Skeletal muscle satellite cell (primary cell): ENCODE results near the gene ASMTL.
"Not testable (repeated sequence)": the region's sequence is repeated elsewhere in the genome, so short reads cannot be mapped to it uniquely, and the experiment has no call there.

ENCODE experiments used
- H3K27me3 ChIP-seq: 2 replicates; pipeline ENCODE4 v1.7.0; 2013; ENCODE audit warnings: low read length; ENCODE audit not compliant: control insufficient read depth, insufficient read depth
- H3K36me3 ChIP-seq: 2 replicates; pipeline ENCODE4 v1.7.0; 2013; ENCODE audit warnings: mild to moderate bottlenecking, control low read depth, low read length; ENCODE audit not compliant: insufficient read depth
- H3K4me1 ChIP-seq: 2 replicates; pipeline ENCODE4 v1.7.0; 2013; ENCODE audit warnings: low read length; ENCODE audit not compliant: control insufficient read depth, insufficient read depth
- H3K4me2 ChIP-seq: 2 replicates; pipeline ENCODE4 v1.7.0; 2013; ENCODE audit warnings: mild to moderate bottlenecking, low read length
- H3K4me3 ChIP-seq: 2 replicates; pipeline ENCODE4 v1.7.0; 2013; ENCODE audit warnings: low read length
- H3K9ac ChIP-seq: 2 replicates; pipeline ENCODE4 v1.7.0; 2013; ENCODE audit warnings: mild to moderate bottlenecking, low read depth, low read length, moderate library complexity
- H3K9me3 ChIP-seq: replicated peaks from 2 replicates; pipeline ENCODE4 v1.7.0; 2013; ENCODE audit warnings: mild to moderate bottlenecking, control low read depth, low read length

ASMTL gene

DNA sequence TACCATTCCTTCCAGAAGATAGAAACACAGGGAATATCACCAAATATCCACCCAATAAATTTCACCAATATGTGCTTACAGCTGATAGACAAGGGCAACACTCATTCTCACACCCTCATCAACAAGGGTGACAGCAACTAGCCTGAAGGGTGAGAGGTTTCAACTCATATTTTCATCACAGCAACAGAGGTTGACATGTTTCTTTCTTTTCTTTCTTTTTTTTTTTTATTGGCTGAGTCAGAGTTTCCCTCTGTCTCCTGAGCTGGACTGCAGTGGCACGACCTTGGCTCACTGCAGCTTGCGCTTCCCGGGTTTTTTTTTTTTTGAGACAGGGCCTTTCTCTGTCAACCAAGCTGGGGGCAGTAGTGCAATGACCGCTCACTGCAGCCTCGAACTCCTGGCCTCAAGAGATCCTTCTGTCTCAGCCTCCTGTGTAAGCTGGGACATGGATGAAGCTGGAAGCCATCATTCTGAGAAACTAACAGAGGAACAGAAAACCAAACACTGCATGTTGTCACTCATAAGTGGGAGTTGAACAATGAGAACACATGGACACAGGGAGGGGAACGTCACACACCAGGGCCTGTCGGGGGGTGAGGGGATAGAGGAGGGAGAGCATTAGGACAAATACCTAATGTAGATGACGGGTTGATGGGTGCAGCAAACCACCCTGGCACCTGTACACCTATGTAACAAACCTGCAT, 27.5 kb upstream of the ASMTL start:
- no peaks in the 10 kb centered on the region for H3K36me3 ChIP-seq
- H3K4me2 ChIP-seq: no peak overlapping the region
- peaks cover 2% of the 10 kb centered on the region for H3K4me1 ChIP-seq
- no peak overlapping the region for H3K9ac ChIP-seq
- H3K9me3 ChIP-seq: no peaks in the 10 kb centered on the region
- H3K4me3 ChIP-seq: no peak overlapping the region
- no peaks in the 10 kb centered on the region for H3K27me3 ChIP-seq

DNA sequence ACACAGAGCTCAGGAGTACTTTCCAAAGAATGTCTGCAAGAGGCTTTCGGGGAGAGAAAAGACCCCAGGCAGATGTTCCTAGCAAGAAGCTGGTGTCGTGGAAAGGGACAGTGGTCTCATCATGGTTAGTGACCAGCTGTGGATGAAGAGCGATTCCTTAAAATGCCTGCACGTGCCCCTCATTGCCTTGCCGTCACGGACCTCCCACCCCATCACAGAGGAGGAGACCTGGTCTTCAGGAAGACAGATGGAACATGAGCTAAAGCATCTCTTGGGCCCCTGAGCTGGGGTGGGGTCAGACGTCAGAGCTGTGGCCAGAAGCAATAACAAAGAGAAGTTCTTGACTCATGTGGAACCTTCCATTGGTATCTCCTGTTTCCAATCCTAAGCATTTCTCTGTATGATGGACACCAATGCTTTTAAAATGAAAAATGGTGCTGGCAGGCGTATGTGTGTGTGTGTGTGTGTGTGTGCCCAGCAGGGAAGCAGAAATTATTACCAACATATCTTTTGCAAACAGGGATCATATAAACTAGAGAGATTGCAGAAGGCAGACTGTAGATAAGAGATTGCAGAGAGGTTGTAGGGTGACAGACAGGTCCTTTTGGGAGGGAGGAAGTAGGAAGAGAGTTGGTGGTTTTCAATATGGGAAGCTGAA, 25.2 kb upstream of the ASMTL start:
- Histone ChIP-seq H3K27me3 (no peaks in the 10 kb centered on the region), H3K4me3 (no peak overlapping the region), H3K9ac (no peak overlapping the region), H3K4me2 (no peak overlapping the region), H3K9me3 (no peaks in the 10 kb centered on the region), H3K36me3 (no peaks in the 10 kb centered on the region), H3K4me1 (peaks cover 2% of the 10 kb centered on the region)

DNA sequence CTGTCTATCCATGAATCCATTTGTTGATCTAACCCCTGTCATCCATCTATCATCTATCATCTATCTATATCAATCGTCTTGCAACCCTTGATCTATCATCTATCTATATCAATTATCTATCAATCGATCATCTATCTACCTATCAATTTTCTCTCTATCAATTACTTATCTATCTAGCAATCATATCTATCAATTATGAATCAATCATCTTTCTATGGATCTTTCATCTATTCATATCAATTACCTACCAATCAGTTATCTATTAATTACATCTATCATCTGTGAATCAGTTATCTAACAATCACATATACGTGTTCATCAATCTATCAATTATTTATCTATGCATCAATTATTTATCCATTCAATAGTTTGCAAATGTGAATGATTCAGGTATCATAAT, 24.5 kb upstream of the ASMTL start:
- Histone ChIP-seq H3K4me2 (no peak overlapping the region), H3K27me3 (no peaks in the 10 kb centered on the region), H3K36me3 (no peaks in the 10 kb centered on the region), H3K9ac (no peak overlapping the region), H3K4me1 (peaks cover 2% of the 10 kb centered on the region), H3K4me3 (no peak overlapping the region), H3K9me3 (no peaks in the 10 kb centered on the region)

DNA sequence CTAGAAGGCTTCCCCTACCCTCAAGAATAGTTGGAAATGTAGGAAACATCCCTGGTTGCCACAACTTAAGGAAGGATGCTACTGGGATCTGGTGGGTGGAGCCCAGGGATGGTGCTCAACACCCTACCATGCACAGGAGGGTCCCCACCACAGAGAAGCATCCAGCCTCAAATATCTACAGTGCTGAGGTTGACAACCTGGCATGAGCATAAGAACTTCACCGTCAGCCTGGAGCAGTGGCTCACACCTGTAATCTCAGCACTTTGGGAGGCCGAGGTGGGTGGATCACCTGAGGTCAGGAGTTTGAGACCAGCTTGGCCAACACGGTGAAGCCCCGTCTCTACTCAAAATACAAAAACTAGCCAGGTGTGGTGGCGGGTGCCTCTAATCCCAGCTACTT, 24.0 kb upstream of the ASMTL start:
- Histone ChIP-seq H3K27me3 (no peaks in the 10 kb centered on the region), H3K4me3 (no peak overlapping the region), H3K9me3 (no peaks in the 10 kb centered on the region), H3K4me1 (peaks cover 2% of the 10 kb centered on the region), H3K36me3 (no peaks in the 10 kb centered on the region), H3K4me2 (no peak overlapping the region), H3K9ac (no peak overlapping the region)

DNA sequence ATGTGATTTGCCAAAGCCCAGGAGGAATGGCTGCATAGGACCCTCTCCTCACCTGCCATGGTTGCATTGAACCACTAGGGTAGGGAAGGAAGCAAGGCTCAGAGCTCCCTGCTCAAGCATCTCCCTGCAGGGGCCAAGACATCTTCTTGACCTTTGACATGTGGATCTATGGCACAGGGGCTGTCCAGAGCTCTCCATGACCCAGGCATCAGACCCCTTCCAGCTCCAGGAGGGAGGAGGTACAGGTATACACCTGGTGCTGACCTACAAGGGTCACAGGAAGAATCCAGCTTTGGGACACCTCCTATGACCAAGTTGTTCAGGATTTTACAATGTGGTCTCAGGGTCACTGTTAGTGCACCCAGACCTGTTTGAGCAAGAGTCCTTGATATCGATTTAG, 23.2 kb upstream of the ASMTL start:
- Histone ChIP-seq H3K36me3 (no peaks in the 10 kb centered on the region), H3K4me1 (no peaks in the 10 kb centered on the region), H3K9me3 (no peaks in the 10 kb centered on the region), H3K9ac (no peak overlapping the region), H3K4me2 (no peak overlapping the region), H3K27me3 (no peaks in the 10 kb centered on the region), H3K4me3 (no peak overlapping the region)

DNA sequence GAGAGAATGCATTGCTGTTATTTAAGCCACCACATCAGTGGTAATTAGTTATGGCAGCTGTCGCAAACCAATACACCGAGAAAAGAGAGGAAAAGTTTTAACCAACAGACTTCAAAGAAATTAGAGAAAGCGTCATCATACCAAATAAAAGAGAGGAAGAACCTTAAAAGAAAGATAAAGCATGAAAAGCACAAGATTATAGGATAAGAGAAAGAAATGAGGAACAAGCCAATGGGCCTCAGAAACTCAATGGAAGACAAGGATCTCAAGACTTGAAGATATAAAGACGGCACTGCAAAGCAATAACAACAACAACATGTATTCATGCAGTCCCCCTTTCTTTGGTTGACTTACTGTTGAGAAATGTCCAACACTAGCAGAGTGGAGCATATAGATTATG, 22.8 kb upstream of the ASMTL start:
- Histone ChIP-seq H3K27me3 (no peaks in the 10 kb centered on the region), H3K4me3 (no peak overlapping the region), H3K4me1 (no peaks in the 10 kb centered on the region), H3K9me3 (no peaks in the 10 kb centered on the region), H3K4me2 (no peak overlapping the region), H3K36me3 (no peaks in the 10 kb centered on the region), H3K9ac (no peak overlapping the region)

DNA sequence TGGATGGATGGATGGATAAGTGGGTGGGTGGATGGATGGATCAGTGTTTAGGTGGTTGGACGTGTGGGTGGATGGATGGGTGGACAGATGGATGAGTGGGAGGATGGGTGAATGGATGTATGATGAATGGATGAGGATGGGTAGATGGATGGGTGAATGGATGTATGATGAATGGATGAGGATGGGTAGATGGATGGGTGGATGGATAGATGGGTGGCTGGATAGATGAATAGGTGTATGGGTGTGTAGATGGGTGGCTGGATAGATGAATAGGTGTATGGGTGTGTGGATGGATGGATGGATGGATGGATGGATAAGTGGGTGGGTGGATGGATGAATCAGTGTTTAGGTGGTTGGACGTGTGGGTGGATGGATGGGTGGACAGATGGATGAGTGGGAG, 21.9 kb upstream of the ASMTL start:
- H3K4me1 ChIP-seq, H3K9ac ChIP-seq, H3K4me3 ChIP-seq, H3K27me3 ChIP-seq, H3K4me2 ChIP-seq, H3K36me3 ChIP-seq, H3K9me3 ChIP-seq: not testable (repeated sequence)

DNA sequence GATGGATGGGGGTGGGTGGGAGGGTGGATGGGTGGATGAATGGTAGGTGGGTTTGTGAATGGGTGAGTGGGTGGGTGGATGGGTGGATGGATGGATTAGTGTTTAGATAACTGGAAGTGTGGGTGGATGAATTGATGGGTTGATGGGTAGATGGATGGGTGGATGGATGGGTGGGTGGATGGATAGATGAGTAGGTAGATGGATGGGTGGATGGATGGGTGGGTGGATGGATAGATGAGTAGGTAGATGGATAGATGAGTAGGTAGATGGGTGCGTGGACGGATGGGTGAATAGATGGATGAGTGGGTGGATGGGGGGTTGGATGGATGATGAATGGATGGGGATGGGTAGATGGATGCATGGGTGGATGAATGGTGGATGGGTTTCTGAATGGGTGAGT, 20.3 kb upstream of the ASMTL start:
- Histone ChIP-seq H3K9me3 (no peaks in the 10 kb centered on the region), H3K4me1 (peaks cover 4% of the 10 kb centered on the region), H3K4me3 (no peak overlapping the region), H3K4me2 (no peak overlapping the region), H3K36me3 (no peaks in the 10 kb centered on the region), H3K9ac (no peak overlapping the region), H3K27me3 (peaks cover 4% of the 10 kb centered on the region)

DNA sequence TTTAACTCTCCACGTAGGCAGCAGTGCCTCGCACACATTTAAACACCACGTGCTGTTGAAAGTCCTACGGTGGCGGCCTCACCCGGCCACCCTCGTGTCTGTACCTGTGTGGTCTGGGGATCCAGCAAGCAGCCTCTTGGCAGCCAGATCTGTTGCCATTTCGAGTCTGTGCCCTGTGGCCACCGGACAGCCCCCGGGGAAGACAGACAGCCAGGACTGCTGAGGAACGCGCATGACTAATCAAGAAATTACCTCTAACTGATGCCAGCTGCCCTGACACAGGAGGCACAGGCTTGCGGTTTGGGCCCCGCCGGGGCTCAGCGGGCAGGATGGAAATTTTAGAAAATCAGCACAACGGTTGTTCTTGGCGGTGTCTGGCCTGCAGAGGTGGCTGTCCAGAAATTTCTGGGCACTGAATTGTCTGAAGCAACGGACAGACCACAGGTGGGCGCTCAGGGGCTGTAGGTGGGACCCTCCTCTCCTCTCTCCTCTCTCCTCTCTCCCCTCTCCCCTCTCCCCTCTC, 15.6 kb upstream of the ASMTL start:
- H3K4me2 ChIP-seq: peak overlapping the region; percentile 21
- no peak overlapping the region for H3K4me3 ChIP-seq
- H3K36me3 ChIP-seq: no peaks in the 10 kb centered on the region
- no peak overlapping the region for H3K9ac ChIP-seq
- no peaks in the 10 kb centered on the region for H3K9me3 ChIP-seq
- peaks cover 35% of the 10 kb centered on the region for H3K27me3 ChIP-seq
- H3K4me1 ChIP-seq: peaks cover 5% of the 10 kb centered on the region

DNA sequence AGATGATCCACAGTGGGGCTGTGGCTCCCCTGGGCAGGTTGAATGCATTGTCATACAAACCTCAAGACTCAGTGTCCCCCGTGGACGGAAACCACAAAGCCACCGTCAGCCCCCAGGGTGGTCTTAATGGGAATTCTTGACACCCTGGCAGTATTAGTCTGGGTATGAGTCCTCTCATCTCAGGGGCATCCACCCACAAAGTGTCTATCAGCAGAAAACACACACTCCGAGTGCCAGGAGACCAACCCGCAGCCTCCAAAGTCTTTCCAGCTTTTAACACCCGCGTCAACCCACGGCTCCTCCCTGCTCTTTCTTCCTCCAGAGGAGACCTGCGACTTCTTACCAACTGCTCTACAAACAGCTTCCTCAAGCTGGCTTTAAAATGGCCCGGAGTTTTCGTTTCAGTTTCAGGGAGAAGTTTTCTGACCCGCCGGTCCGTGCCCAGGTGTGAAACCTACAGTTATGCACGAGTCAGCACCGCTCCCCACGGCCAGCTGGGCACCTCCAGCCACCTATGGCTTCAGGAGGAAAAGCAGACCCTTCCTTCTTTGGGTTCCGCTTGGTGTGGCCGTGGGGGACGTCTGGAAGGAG, 14.4 kb upstream of the ASMTL start:
- Histone ChIP-seq H3K9ac (no peak overlapping the region), H3K4me3 (no peak overlapping the region), H3K4me1 (peaks cover 15% of the 10 kb centered on the region), H3K27me3 (peaks cover 35% of the 10 kb centered on the region), H3K9me3 (no peaks in the 10 kb centered on the region), H3K4me2 (no peak overlapping the region), H3K36me3 (no peaks in the 10 kb centered on the region)

DNA sequence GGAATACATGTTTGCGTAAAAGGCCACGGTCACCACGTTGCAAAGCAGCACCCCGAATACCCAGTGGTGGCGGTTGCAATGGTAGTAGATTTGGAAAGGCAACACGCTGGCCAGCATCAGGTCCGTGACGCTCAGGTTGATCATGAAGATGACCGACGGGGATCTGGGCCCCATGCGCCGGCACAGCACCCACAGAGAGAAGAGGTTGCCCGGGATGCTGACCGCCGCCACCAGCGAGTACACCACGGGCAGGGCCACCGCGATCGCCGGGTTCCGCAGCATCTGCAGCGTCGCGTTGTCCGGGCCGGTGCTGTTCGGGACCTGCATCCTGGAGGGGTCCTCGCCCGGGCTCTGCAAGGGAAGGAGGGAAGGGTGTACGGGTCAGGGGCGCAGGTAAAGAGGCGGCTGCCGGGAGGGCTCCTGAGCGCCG, 13.5 kb upstream of the ASMTL start:
- H3K9me3 ChIP-seq: no peaks in the 10 kb centered on the region
- peaks cover 15% of the 10 kb centered on the region for H3K4me1 ChIP-seq
- H3K9ac ChIP-seq: no peak overlapping the region
- no peak overlapping the region for H3K4me3 ChIP-seq
- no peak overlapping the region for H3K4me2 ChIP-seq
- peaks cover 35% of the 10 kb centered on the region for H3K27me3 ChIP-seq
- no peaks in the 10 kb centered on the region for H3K36me3 ChIP-seq
